DND-41 (cell line): ENCODE results near the gene SPPL2B.

Experiments
- ATAC-seq: fragments of 200-7000 bp; cut with Tn5 transposase; 3 replicates; pipeline ENCODE4 v1.9.1; 2021; ENCODE audit warnings: low read depth; ENCODE audit not compliant: insufficient read depth
- DNase-seq: peaks from one replicate; pipeline ENCODE4 v3.0.0-alpha.2; 2020
- H2AFZ ChIP-seq: 2 replicates; pipeline ENCODE4 v1.6.0; 2012; ENCODE audit warnings: low read depth, low read length
- H3K27ac ChIP-seq: 2 replicates; pipeline ENCODE4 v1.5.1; 2012; ENCODE audit warnings: low read length, inconsistent platforms
- H3K27me3 ChIP-seq: fragments of 200-600 bp; sonication (generic); 2 replicates; pipeline ENCODE4 v1.6.0; 2012; ENCODE audit warnings: low read length, mild to moderate bottlenecking, inconsistent platforms; ENCODE audit not compliant: insufficient read depth, poor library complexity
- H3K36me3 ChIP-seq: 2 replicates; pipeline ENCODE4 v1.5.1; 2012; ENCODE audit warnings: low read length, inconsistent platforms; ENCODE audit not compliant: insufficient read depth
- H3K4me1 ChIP-seq: 2 replicates; pipeline ENCODE4 v1.5.1; 2012; ENCODE audit warnings: mild to moderate bottlenecking, low read length; ENCODE audit not compliant: insufficient read depth
- H3K4me2 ChIP-seq: 2 replicates; pipeline ENCODE4 v1.6.0; 2012; ENCODE audit warnings: mild to moderate bottlenecking, moderate library complexity, low read length, inconsistent platforms; ENCODE audit not compliant: insufficient read depth
- H3K4me3 ChIP-seq, 2 experiments: fragments of 200-600 bp in 1 of 2; shearing (Covaris generic) in 1 of 2; 2 replicates each; pipeline ENCODE4 v1.5.1; 2012 to 2016; ENCODE audit warnings: inconsistent platforms in 2 of 2, low read length in 2 of 2, mild to moderate bottlenecking in 2 of 2, low read depth in 1 of 2, moderate library complexity in 1 of 2
- H3K79me2 ChIP-seq: 2 replicates; pipeline ENCODE4 v1.6.0; 2012; ENCODE audit warnings: low read length, inconsistent platforms; ENCODE audit not compliant: insufficient read depth
- H3K9ac ChIP-seq: 2 replicates; pipeline ENCODE4 v1.6.0; 2012; ENCODE audit warnings: low read depth, mild to moderate bottlenecking, inconsistent platforms, low read length, moderate library complexity
- H3K9me3 ChIP-seq: 2 replicates; pipeline ENCODE4 v1.5.1; 2012; ENCODE audit warnings: low read length, moderate library complexity, mild to moderate bottlenecking, inconsistent platforms; ENCODE audit not compliant: insufficient read depth, severe bottlenecking
- H4K20me1 ChIP-seq: 2 replicates; pipeline ENCODE4 v1.6.0; 2012; ENCODE audit warnings: low read length; ENCODE audit not compliant: insufficient read depth
- EZH2 ChIP-seq: IDR thresholded peaks from 3 replicates; pipeline ENCODE4 v1.6.1; 2012; ENCODE audit warnings: borderline replicate concordance, low read depth, mild to moderate bottlenecking, moderate library complexity, low read length, inconsistent platforms; ENCODE audit not compliant: severe bottlenecking
- TF ChIP-seq, protein P1 (sequence below): IDR thresholded peaks from 2 replicates; pipeline ENCODE4 v1.5.1; 2012; ENCODE audit warnings: borderline replicate concordance, low read length, moderate library complexity, mild to moderate bottlenecking; ENCODE audit not compliant: poor library complexity, severe bottlenecking; ENCODE audit errors: extremely low read depth

The SPPL2B gene

DNA sequence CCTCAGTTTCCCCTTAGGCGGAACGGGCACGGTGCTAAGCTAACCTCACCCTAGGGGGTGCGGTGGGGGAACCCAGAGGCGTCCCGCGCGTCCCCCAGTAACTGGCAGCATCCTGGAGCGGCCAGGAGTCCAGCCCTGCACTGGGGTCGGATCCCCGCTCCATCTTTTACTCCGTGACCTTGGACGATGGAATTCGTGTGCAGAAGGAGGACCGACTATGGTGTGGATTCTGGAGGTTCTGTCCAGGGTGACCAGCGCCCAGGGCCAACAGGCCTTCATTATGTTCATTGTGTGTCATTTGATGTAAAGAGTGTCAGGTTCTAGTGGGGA, 630 bp downstream of the SPPL2B start:
- TF ChIP-seq, protein P1, sequence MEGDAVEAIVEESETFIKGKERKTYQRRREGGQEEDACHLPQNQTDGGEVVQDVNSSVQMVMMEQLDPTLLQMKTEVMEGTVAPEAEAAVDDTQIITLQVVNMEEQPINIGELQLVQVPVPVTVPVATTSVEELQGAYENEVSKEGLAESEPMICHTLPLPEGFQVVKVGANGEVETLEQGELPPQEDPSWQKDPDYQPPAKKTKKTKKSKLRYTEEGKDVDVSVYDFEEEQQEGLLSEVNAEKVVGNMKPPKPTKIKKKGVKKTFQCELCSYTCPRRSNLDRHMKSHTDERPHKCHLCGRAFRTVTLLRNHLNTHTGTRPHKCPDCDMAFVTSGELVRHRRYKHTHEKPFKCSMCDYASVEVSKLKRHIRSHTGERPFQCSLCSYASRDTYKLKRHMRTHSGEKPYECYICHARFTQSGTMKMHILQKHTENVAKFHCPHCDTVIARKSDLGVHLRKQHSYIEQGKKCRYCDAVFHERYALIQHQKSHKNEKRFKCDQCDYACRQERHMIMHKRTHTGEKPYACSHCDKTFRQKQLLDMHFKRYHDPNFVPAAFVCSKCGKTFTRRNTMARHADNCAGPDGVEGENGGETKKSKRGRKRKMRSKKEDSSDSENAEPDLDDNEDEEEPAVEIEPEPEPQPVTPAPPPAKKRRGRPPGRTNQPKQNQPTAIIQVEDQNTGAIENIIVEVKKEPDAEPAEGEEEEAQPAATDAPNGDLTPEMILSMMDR: no peak
- TF ChIP-seq EZH2: no peak
- peaks cover 43% of the 10 kb centered on the region for H3K36me3 ChIP-seq
- H3K4me1 ChIP-seq: peaks cover 68% of the 10 kb centered on the region
- peak overlapping the region; percentile 90 for H3K4me2 ChIP-seq
- H3K27me3 ChIP-seq: no peaks in the 10 kb centered on the region
- H3K9me3 ChIP-seq: no peaks in the 10 kb centered on the region
- H2AFZ ChIP-seq: peak overlapping the region; percentile 80
- no peak for ATAC-seq
- H3K79me2 ChIP-seq: peaks cover 96% of the 10 kb centered on the region
- H3K27ac ChIP-seq: peak overlapping the region; percentile 96
- peak overlapping the region; percentile 99 for H3K9ac ChIP-seq
- H3K4me3 ChIP-seq: peak overlapping the region; percentile 79 to 98
- no peak for DNase-seq
- peaks cover 38% of the 10 kb centered on the region for H4K20me1 ChIP-seq

DNA sequence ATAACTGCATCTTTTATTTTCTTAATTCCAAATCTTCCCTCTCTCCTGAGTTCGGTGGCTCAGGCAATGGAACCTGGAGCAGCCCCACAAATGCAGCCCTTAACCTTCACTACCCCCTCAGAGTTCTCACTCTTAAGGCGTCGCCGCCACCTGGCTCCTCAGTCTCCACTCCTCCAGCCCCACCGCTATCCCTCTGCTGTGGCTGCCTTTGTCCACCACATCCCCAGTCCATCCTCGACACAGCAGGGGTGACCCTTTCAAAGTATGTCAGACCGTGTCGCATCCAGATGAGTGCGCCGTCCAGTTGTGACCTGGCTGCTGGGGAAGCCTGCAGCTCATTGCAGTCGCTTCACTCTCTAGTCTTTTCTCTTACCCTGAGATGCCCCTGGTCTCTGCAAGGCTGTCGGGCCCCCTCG, 1.0 kb downstream of the SPPL2B start:
- H3K4me2 ChIP-seq: peak overlapping the region; percentile 90
- ATAC-seq (no peak), DNase-seq (no peak)
- peak overlapping the region; percentile 79 to 98 for H3K4me3 ChIP-seq
- H3K4me1 ChIP-seq: peaks cover 68% of the 10 kb centered on the region
- peak overlapping the region; percentile 96 for H3K27ac ChIP-seq
- peaks cover 38% of the 10 kb centered on the region for H4K20me1 ChIP-seq
- H3K79me2 ChIP-seq: peaks cover 97% of the 10 kb centered on the region
- no peaks in the 10 kb centered on the region for H3K27me3 ChIP-seq
- no peak overlapping the region for H2AFZ ChIP-seq
- no peak for TF ChIP-seq EZH2
- TF ChIP-seq, protein P1: no peak
- H3K9ac ChIP-seq: peak overlapping the region; percentile 99
- no peaks in the 10 kb centered on the region for H3K9me3 ChIP-seq
- peaks cover 43% of the 10 kb centered on the region for H3K36me3 ChIP-seq

DNA sequence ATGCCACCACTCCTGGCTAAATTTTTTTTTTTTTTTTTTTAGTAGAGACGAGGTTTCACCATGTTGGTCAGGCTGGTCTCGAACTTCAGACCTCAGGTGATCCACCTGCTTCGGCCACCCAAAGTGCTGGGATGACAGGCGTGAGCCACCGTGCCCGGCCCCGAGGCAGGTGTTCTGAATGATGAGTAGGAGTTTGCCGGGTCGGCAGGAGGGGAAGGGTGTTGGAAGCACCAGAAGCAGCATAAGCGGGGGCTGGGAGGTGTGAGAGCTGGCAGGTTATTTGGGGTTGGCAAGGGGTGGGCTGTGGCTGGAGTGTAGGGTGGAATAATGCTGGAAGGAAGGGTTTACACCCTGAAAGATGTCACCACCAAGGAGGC, 1.8 kb downstream of the SPPL2B start:
- H3K4me1 ChIP-seq: peaks cover 68% of the 10 kb centered on the region
- H3K4me2 ChIP-seq: peak overlapping the region; percentile 90
- peak overlapping the region in 1 of 2 experiments; percentile 43; a peak in 2 of 4 replicates for H3K4me3 ChIP-seq
- peaks cover 41% of the 10 kb centered on the region for H3K36me3 ChIP-seq
- H3K79me2 ChIP-seq: peaks cover 97% of the 10 kb centered on the region
- H3K27me3 ChIP-seq: no peaks in the 10 kb centered on the region
- peaks cover 38% of the 10 kb centered on the region for H4K20me1 ChIP-seq
- DNase-seq (no peak), ATAC-seq (no peak)
- peak overlapping the region; percentile 99; the same call in 1 of the 2 replicates for H3K9ac ChIP-seq
- H3K27ac ChIP-seq: peak overlapping the region; percentile 92
- TF ChIP-seq, protein P1: no peak
- no peak for TF ChIP-seq EZH2
- H2AFZ ChIP-seq: no peak overlapping the region
- H3K9me3 ChIP-seq: no peaks in the 10 kb centered on the region

GRCh38 chr19:2330632-2331284, 2.3 kb downstream of the SPPL2B start:
- DNase-seq: no peak
- Histone ChIP-seq H3K4me1 (peaks cover 69% of the 10 kb centered on the region), H3K4me3 (peak overlapping the region in 1 of 2 experiments; percentile 43; a peak in 2 of 4 replicates)

More at GRCh38 chr19:2330632-2331284, 2.3 kb downstream of the SPPL2B start:
- Histone ChIP-seq H3K9me3 (no peaks in the 10 kb centered on the region), H3K4me2 (peak overlapping the region; percentile 90), H4K20me1 (peaks cover 38% of the 10 kb centered on the region), H3K27ac (peak overlapping the region; percentile 92), H3K9ac (peak overlapping the region; percentile 99), H3K36me3 (peaks cover 39% of the 10 kb centered on the region), H3K79me2 (peaks cover 97% of the 10 kb centered on the region), H2AFZ (no peak overlapping the region), H3K27me3 (no peaks in the 10 kb centered on the region)
- no peak for TF ChIP-seq EZH2
- TF ChIP-seq, protein P1: no peak
- no peak for ATAC-seq
